Measurements from ENCODE around the gene MYH9. TPM values are rescaled to one million over a fixed set of nuclear protein-coding genes. Genes with fewer than 3 reads are reported as not detected.

MYH9 gene
- total and polyA plus RNA-seq, 4 donors, result 32.3 to 150 (median 98.7) TPM

DNA sequence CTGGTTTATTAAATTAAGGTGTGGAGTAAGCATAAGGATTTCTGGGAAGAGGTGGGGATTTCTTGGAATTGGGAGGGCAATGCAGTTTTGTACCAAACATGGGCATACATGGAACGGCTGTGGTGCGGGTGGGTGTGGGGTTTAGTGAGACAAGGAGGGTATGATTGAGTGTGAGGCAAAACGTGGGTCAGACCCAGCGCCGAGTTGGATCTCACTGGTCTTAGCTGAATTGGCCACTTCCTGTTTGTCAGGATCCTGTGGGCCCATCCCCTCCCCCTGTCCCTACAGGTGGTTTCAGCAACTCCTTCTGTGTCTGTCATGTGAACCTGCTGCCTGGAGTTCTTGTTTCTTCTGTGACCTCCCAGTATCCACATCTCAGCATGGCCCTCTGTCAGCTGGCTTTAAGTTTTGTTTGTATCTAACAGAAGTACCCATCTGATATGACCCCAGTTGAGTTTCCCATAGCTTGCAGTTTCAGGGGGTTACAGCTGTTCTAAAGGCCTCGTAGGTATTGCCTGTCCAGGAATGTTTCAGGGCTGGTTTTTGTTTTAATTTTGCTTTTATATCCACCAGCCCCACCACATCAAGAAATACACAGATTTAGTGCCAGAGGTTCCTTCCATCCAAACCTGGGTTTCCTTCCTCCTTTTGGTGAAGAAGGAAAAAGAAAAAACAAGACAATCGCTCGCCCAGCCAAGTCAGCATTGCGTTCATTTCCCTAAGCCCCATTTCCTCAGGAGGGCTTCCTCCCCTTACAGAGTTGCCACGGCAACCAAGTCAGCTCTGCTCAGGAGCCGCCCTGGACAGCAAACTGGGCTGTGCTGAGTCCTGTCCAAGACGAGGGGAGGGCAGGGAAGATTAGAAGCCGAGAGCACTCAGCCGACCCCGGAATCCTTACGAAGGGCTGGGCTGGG lies 128.8 kb downstream of the MYH9 start:
- no peaks in the 10 kb centered on the region for H3K27me3 ChIP-seq (ENCODE audit: control insufficient read depth in 4 of 4, insufficient read depth in 4 of 4, low read length in 3 of 4)
- no peak for DNase-seq (ENCODE audit: low spot score)
- peaks cover 17 to 75% (median 69%) of the 10 kb centered on the region in 4 donors for H3K4me1 ChIP-seq (ENCODE audit: control insufficient read depth in 4 of 4, insufficient read depth in 4 of 4, low read length in 3 of 4)
- H3K36me3 ChIP-seq (ENCODE audit: control insufficient read depth in 4 of 4, insufficient read depth in 3 of 4, low read depth in 1 of 4, low read length in 3 of 4), result peaks cover 4 to 42% (median 23%) of the 10 kb centered on the region in 4 donors
- H3K9ac ChIP-seq (ENCODE audit: low read depth in 1 of 2, low read length in 2 of 2), result no peak overlapping the region
- no peak overlapping the region for H3K4me3 ChIP-seq (ENCODE audit: low read depth in 1 of 3, low read length in 3 of 3)
- peak overlapping the region; percentile 59 to 67 for H3K27ac ChIP-seq (ENCODE audit: low read depth in 1 of 2, low read length in 2 of 2)
- no peak for TF ChIP-seq FOXA2 (IDR thresholded peaks at IDR 0.05)
- TF ChIP-seq HNF4A (conservative IDR thresholded peaks at IDR 0.05), result no peak
- TF ChIP-seq, protein P1, sequence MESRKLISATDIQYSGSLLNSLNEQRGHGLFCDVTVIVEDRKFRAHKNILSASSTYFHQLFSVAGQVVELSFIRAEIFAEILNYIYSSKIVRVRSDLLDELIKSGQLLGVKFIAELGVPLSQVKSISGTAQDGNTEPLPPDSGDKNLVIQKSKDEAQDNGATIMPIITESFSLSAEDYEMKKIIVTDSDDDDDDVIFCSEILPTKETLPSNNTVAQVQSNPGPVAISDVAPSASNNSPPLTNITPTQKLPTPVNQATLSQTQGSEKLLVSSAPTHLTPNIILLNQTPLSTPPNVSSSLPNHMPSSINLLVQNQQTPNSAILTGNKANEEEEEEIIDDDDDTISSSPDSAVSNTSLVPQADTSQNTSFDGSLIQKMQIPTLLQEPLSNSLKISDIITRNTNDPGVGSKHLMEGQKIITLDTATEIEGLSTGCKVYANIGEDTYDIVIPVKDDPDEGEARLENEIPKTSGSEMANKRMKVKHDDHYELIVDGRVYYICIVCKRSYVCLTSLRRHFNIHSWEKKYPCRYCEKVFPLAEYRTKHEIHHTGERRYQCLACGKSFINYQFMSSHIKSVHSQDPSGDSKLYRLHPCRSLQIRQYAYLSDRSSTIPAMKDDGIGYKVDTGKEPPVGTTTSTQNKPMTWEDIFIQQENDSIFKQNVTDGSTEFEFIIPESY (IDR thresholded peaks at IDR 0.05), result no peak
- WGBS, result 69% methylated on average over 16 of the region's 16 CpGs
- H3K9me3 ChIP-seq (ENCODE audit: control insufficient read depth in 4 of 4, low read length in 3 of 4), result no peaks in the 10 kb centered on the region

DNA sequence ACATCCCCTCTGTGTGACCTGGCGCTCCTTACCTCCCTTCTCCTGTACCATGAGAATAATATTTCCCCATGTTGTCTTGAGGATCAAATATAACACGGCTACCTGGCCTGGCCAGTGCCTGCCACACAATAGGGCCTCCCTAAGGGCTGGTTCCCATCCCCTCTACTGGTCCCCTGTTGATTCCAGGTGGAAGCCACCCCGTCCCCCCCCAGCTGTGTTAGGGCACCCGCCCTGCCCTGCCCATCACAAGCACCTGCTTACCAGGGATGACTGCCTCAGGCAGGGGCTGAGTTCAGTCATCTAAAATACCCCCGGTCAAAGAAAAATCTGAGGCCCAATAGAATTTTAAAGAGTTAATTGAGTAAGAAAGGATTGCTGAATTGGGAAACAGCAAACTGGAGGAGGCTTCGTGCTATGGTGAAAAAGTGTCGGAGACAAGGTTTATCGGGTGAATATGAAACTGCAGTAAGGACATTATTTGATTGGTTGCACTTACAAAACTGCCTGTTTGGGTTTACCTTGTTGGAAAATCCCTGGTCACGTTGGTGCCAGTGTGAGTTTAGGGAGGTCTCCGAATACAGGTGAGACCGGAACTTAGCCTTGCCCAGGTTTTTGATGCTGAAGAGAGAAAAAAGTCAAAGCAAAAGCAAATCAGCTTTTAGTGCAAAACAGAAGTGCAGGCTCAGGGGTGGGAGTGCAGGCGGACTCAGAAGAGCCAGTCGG lies 129.7 kb downstream of the MYH9 start:
- H3K27me3 ChIP-seq (ENCODE audit: control insufficient read depth in 4 of 4, insufficient read depth in 4 of 4, low read length in 3 of 4), result no peaks in the 10 kb centered on the region
- no peak overlapping the region for H3K4me3 ChIP-seq (ENCODE audit: low read depth in 1 of 3, low read length in 3 of 3)
- peak overlapping the region; percentile 59 to 67 for H3K27ac ChIP-seq (ENCODE audit: low read depth in 1 of 2, low read length in 2 of 2)
- H3K4me1 ChIP-seq (ENCODE audit: control insufficient read depth in 4 of 4, insufficient read depth in 4 of 4, low read length in 3 of 4), result peaks cover 13 to 76% (median 63%) of the 10 kb centered on the region in 4 donors
- peaks cover 4 to 42% (median 23%) of the 10 kb centered on the region in 4 donors for H3K36me3 ChIP-seq (ENCODE audit: control insufficient read depth in 4 of 4, insufficient read depth in 3 of 4, low read depth in 1 of 4, low read length in 3 of 4)
- DNase-seq (ENCODE audit: low spot score), result no peak
- no peaks in the 10 kb centered on the region for H3K9me3 ChIP-seq (ENCODE audit: control insufficient read depth in 4 of 4, low read length in 3 of 4)
- WGBS, result 82% methylated on average over 13 of the region's 13 CpGs
- H3K9ac ChIP-seq (ENCODE audit: low read depth in 1 of 2, low read length in 2 of 2), result no peak overlapping the region
- no peak for TF ChIP-seq YY1 (IDR thresholded peaks at IDR 0.05)
- TF ChIP-seq FOXA2 (IDR thresholded peaks at IDR 0.05), result no peak
- TF ChIP-seq, protein P1 (IDR thresholded peaks at IDR 0.05), result no peak
- TF ChIP-seq, protein P2, sequence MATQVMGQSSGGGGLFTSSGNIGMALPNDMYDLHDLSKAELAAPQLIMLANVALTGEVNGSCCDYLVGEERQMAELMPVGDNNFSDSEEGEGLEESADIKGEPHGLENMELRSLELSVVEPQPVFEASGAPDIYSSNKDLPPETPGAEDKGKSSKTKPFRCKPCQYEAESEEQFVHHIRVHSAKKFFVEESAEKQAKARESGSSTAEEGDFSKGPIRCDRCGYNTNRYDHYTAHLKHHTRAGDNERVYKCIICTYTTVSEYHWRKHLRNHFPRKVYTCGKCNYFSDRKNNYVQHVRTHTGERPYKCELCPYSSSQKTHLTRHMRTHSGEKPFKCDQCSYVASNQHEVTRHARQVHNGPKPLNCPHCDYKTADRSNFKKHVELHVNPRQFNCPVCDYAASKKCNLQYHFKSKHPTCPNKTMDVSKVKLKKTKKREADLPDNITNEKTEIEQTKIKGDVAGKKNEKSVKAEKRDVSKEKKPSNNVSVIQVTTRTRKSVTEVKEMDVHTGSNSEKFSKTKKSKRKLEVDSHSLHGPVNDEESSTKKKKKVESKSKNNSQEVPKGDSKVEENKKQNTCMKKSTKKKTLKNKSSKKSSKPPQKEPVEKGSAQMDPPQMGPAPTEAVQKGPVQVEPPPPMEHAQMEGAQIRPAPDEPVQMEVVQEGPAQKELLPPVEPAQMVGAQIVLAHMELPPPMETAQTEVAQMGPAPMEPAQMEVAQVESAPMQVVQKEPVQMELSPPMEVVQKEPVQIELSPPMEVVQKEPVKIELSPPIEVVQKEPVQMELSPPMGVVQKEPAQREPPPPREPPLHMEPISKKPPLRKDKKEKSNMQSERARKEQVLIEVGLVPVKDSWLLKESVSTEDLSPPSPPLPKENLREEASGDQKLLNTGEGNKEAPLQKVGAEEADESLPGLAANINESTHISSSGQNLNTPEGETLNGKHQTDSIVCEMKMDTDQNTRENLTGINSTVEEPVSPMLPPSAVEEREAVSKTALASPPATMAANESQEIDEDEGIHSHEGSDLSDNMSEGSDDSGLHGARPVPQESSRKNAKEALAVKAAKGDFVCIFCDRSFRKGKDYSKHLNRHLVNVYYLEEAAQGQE (IDR thresholded peaks at IDR 0.05), result no peak
